Mucosa of gallbladder (tissue), 1 donor: ENCODE measurements around the gene MEDAG. TPM values are rescaled to one million over a fixed set of nuclear protein-coding genes. Genes with fewer than 3 reads are reported as not detected.
"Not testable (repeated sequence)": the region's sequence is repeated elsewhere in the genome, so short reads cannot be mapped to it uniquely, and the experiment has no call there.

Experiments used
- DNase-seq: peaks from one replicate; pipeline ENCODE4 v3.0.0-alpha.2; 2020; ENCODE audit warnings: low spot score
- total RNA-seq: library from RNA; stranded (reverse); gene quantifications from one replicate; pipeline ENCODE4 v1.2.1, GENCODE V29; 2021
- donor health status: DM: no; HTN: no; CAD: no.

The MEDAG gene
- total RNA-seq, 1 donor from 2014 or later: 1.7 TPM

GRCh38 chr13:30907121-30907861 is 1.2 kb downstream of the MEDAG start:
- no peak for DNase-seq

- DNase-seq: no peak
These were observed 2.4 kb downstream of the MEDAG start for GRCh38 chr13:30908416-30908980.

GRCh38 chr13:30910676-30911075 is 4.6 kb downstream of the MEDAG start:
- DNase-seq: no peak

- no peak for DNase-seq
These were observed 9.8 kb downstream of the MEDAG start for GRCh38 chr13:30915691-30916541.

- no peak for DNase-seq
These were observed 10.9 kb downstream of the MEDAG start for GRCh38 chr13:30916991-30917390.

GRCh38 chr13:30918662-30919405 is 12.8 kb downstream of the MEDAG start:
- DNase-seq: no peak

- no peak for DNase-seq
These were observed 14.3 kb downstream of the MEDAG start for GRCh38 chr13:30920162-30920909.

DNA sequence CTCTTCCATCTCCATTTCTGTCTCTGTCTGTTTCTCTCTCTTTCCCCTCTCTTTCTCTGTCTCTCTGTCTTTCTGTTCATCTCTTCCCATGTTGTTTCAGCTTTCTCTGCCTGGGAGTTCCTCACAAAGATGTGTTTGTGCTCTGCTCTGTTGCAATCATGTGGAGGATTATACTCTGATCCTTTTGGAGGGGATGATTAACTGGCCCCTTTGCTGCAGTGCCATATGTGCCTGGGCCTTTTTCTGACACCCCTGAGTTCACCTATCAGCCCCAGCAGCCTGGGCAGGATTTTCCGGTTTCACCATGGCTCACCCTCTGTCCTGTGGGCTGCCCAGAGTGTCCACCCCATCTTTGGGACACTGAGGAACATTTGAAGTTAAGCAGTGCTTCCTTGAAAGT is 17.3 kb downstream of the MEDAG start:
- no peak for DNase-seq

GRCh38 chr13:30924721-30925120 is 18.6 kb downstream of the MEDAG start:
- DNase-seq: no peak

- DNase-seq: no peak
These were observed 19.4 kb downstream of the MEDAG start for GRCh38 chr13:30925429-30925828.

DNA sequence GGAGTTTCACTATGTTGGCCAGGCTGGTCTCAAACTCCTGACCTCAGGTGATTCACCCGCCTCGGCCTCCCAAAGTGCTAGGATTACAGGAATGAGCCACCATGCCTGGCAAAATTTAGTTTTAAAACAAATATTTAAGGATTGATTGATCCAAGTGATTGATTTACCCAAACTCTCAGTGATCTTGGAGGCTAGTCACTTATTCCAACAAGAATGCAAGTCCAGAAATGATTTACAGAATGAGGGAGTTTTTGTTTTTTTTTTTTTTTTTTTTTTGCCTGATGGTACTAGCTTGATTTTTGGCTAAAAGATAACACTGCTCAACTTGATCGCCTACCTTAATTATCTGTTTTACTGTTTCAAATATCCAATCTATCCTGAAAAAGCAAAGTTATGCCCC is 20.7 kb downstream of the MEDAG start:
- no peak for DNase-seq

GRCh38 chr13:30927188-30927587 is 21.1 kb downstream of the MEDAG start:
- not testable (repeated sequence) for DNase-seq

- DNase-seq: no peak
These were observed 21.5 kb downstream of the MEDAG start for GRCh38 chr13:30927595-30927994.

- DNase-seq: no peak
These were observed 22.9 kb downstream of the MEDAG start for GRCh38 chr13:30928978-30929377.

- DNase-seq: no peak
These were observed 26.6 kb downstream of the MEDAG start, which contains the start of gene TEX26 for GRCh38 chr13:30932481-30933353. TSS of gene TEX26 (plus strand) at chr13:30932656. CDS start at chr13:30932716, 60 bp downstream.

GRCh38 chr13:30933354-30933670 is 27.2 kb downstream of the MEDAG start:
- DNase-seq: no peak

GRCh38 chr13:30934381-30934780 is 28.3 kb downstream of the MEDAG start:
- DNase-seq: no peak

GRCh38 chr13:30934803-30935202 is 28.7 kb downstream of the MEDAG start:
- DNase-seq: no peak

GRCh38 chr13:30936971-30937370 is 30.9 kb downstream of the MEDAG start:
- DNase-seq: no peak

- no peak for DNase-seq
These were observed 37.8 kb downstream of the MEDAG start for GRCh38 chr13:30943881-30944280.
